NB4 (cell line): Measurements from ENCODE around the gene TMEM165.

Experiments used
- DNase-seq: peaks from one replicate; pipeline ENCODE4 v3.0.0; 2010; ENCODE audit warnings: low read depth
- H3K4me3 ChIP-seq: one replicate; pipeline ENCODE4 v1.5.1; 2011; ENCODE audit warnings: mild to moderate bottlenecking, low read depth, low read length, moderate library complexity
- CTCF ChIP-seq: IDR thresholded peaks from one replicate; pipeline ENCODE4 v1.5.1; 2012; ENCODE audit warnings: low read depth, low read length
- MAX ChIP-seq: IDR thresholded peaks from 2 replicates; pipeline ENCODE4 v1.6.1; 2011; ENCODE audit warnings: low read depth, low read length
- MYC ChIP-seq: IDR thresholded peaks from 2 replicates; pipeline ENCODE4 v1.6.1; 2011; ENCODE audit warnings: low read depth, low read length
- POLR2A ChIP-seq: IDR thresholded peaks from 2 replicates; pipeline ENCODE4 v1.6.1; 2011; ENCODE audit warnings: mild to moderate bottlenecking; ENCODE audit not compliant: insufficient read length; ENCODE audit errors: extremely low read depth

Gene TMEM165

GRCh38 chr4:55416176-55416575, 20.4 kb downstream of the TMEM165 start:
- DNase-seq, result no peak
- H3K4me3 ChIP-seq, result no peak overlapping the region
- TF ChIP-seq CTCF (no peak), POLR2A (no peak), MAX (no peak), MYC (no peak)

- no peak overlapping the region for H3K4me3 ChIP-seq
- no peak for DNase-seq
- TF ChIP-seq MAX (no peak), MYC (no peak), CTCF (no peak), POLR2A (no peak)
Observed at GRCh38 chr4:55424791-55425190, 29.0 kb downstream of the TMEM165 start.

- TF ChIP-seq POLR2A, result no peak
- no peak for TF ChIP-seq CTCF
- TF ChIP-seq MAX, result no peak
- TF ChIP-seq MYC, result no peak
- no peak for DNase-seq
- H3K4me3 ChIP-seq, result no peak overlapping the region
Observed at GRCh38 chr4:55431710-55432336, 36.1 kb downstream of the TMEM165 start.

- DNase-seq, result no peak
- no peak overlapping the region for H3K4me3 ChIP-seq
- TF ChIP-seq MAX (no peak), CTCF (no peak), MYC (no peak), POLR2A (no peak)
Observed at GRCh38 chr4:55435141-55435841, 39.5 kb downstream of the TMEM165 start.

- H3K4me3 ChIP-seq, result no peak overlapping the region
- no peak for DNase-seq
- no peak for TF ChIP-seq MYC
- TF ChIP-seq MAX, result no peak
- no peak for TF ChIP-seq CTCF
- TF ChIP-seq POLR2A, result no peak
Observed at GRCh38 chr4:55437356-55437796, 41.6 kb downstream of the TMEM165 start.
